ENCODE data around the gene CABLES1.
"Not testable (repeated sequence)": the region's sequence is repeated elsewhere in the genome, so short reads cannot be mapped to it uniquely, and the experiment has no call there.

The CABLES1 gene

GRCh38 chr18:23141104-23141999 is 6.1 kb downstream of the CABLES1 start:
- in situ Hi-C loops (cut with HindIII; ENCODE audit: low sequenced_read_pairs), result no loop called here

GRCh38 chr18:23142251-23142929 is 7.1 kb downstream of the CABLES1 start:
- in situ Hi-C loops (cut with HindIII; ENCODE audit: low sequenced_read_pairs), result no loop called here

DNA sequence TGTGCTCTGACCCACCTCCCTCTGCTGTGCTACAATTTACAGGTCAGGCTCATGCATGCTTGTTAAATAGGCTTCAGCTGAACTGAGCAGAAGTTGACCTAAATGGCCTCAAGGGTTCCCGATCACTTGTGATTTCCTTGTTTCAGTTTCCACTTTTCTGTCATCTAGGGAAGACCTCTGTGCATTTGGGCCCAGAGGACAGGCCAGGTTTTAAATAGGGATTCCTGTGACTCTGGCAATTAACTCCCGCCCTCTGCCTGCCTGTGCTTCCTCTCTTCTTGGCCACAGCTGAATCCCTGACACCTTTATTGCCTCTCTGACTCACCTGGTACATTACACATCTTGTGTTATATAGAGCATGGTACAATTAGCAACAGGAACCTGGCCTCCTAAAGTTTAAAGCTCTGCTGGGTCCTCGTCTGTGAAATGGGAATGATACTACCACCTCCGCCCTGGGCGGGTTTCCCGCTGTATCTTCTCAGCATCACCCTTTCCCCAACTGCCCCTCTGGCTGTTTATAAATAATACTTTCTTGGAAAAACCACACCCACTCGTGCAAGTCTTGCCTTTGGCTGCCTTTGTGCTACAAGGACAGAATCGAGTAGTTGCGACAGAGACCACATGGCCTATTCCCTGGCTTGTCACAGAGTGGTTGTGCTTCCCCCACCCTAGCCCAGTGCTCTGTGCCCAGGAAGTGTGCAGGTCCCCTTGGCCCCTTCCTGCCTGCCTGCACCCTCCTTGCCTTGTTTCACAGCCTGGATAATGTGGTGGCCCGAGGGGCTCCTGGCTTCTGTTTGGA is 7.9 kb downstream of the CABLES1 start:
- in situ Hi-C loops (cut with HindIII; ENCODE audit: low sequenced_read_pairs), result no loop called here

DNA sequence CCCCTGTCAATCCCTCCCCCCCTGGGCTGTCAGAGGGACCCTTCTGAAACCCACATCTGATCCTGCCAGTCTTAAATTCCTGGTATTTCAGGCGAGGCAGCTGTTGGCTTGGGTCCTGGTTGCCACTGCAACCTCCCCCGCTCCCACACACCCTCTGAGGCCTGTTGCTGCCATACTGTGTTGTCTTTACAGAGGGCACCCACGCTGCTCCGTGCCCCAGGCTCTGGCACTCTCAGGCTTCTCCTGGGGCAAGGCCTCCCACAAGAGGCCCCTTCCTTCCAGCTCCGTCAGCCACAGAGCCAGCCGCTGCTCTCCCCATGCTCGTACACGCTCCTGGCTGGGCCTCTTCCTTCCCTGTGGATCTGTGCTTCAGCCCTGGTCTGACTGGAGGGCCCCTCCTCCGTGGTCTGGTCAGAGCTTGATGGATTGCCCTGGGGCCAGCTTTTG is 8.6 kb downstream of the CABLES1 start:
- in situ Hi-C loops (cut with HindIII; ENCODE audit: low sequenced_read_pairs), result no loop called here

DNA sequence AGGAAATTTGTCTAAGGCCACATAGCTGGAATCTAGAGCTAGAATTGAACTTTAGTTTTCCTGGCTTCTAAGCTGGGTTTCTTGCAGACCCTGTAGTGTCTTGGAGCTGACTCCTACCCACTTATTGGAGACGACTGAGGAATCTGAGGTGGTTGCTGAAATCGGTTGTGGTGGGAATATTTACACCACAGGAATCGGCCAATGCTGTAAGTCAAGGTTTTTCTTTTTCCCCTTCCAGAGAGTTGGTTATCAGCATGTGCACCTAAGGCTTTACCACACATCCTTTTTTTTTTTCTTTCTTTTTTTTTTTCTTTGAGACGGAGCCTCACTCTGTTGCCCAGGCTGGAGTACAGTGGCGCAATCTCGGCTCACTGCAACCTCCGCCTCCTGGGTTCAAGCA is 9.4 kb downstream of the CABLES1 start:
- in situ Hi-C loops (cut with HindIII; ENCODE audit: low sequenced_read_pairs), result no loop called here

GRCh38 chr18:23145621-23146020 is 10.3 kb downstream of the CABLES1 start:
- in situ Hi-C loops (cut with HindIII; ENCODE audit: low sequenced_read_pairs), result no loop called here

DNA sequence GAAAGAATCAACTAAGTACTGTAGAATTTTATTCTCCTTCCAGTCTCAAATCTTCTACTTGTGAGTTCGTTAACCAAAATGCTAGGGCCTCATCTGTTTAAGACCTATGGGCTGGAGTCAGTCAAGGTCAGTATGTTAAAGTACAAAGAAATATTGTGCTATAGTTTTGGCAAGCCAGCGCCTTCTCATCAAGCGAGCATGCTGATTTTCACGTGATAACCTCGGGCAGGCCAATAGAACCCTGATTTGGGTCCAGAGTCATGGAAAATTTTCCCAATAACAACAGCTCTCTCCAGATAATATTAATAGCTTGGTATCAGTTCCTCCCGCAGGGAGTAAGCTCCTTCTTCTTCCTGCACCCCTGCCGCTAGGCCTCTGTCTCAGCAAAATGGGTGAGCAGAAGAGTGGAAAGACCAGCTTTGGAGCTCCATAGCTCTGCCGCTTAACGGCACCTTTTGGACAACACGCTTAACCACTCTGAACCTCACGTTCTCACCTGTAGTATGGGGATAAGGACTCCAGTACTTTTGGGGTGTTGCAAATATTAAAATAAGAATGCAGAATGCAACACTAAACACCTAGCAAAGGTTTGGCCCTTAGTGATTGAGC is 11.7 kb downstream of the CABLES1 start:
- in situ Hi-C loops (cut with HindIII; ENCODE audit: low sequenced_read_pairs), result no loop called here

DNA sequence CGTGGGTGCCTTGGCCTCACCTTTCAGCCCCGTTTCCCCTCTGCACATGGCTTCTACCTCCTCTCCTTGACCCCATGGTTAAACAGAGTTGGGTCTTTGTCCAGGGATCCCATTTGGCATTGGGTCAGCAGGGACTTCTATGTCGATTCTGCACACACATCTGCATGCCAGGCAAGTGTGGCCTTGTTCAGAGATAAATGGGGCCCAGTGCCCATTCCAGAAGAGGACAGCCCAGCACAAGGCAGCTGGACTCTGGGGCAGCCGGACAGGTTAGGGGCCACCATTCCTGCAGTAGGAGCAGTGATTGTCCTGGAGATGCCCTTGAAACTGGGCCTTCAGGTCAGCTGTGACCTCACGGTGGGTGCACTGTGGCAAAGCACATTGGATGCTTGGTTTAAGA is 13.1 kb downstream of the CABLES1 start:
- in situ Hi-C loops (cut with HindIII; ENCODE audit: low sequenced_read_pairs), result no loop called here

- in situ Hi-C loops (cut with HindIII; ENCODE audit: low sequenced_read_pairs), result no loop called here
Observed at GRCh38 chr18:23149570-23149969, 14.3 kb downstream of the CABLES1 start.

DNA sequence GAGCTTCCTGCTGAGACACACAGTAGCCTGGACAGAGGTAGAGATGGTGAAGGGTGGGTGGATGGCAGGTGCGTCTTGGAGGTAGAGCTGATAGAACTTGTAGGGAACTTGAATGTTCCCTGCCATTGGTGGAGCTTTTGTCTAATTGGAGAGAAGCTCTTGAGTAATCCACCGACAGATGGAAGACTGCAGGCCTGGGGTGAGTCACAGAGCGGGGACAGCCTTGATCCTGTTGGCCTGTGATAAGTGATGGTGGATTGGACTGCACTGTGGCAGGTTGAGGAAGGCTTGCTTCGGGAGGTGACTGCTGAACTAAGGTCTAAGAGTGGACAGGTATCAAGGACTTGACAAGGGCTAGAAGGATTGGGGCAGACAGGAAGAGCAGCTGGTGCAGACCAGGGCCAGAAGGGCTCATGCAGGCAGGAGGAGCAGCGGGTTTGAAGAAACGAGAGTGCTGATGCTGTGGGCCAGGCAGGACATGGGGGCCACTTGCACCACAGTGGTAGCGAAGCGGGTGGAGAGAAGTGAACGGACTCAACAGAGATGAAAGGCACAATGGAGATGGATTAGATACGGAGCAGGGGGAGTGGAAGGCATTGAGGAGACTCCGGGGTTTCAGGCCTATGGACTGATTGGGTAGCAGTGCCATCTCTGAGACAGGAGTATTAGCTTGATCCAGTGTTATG is 16.3 kb downstream of the CABLES1 start:
- in situ Hi-C loops (cut with HindIII; ENCODE audit: low sequenced_read_pairs), result no loop called here

GRCh38 chr18:23154030-23154429 is 18.7 kb downstream of the CABLES1 start:
- in situ Hi-C loops (cut with HindIII; ENCODE audit: low sequenced_read_pairs), result no loop called here

DNA sequence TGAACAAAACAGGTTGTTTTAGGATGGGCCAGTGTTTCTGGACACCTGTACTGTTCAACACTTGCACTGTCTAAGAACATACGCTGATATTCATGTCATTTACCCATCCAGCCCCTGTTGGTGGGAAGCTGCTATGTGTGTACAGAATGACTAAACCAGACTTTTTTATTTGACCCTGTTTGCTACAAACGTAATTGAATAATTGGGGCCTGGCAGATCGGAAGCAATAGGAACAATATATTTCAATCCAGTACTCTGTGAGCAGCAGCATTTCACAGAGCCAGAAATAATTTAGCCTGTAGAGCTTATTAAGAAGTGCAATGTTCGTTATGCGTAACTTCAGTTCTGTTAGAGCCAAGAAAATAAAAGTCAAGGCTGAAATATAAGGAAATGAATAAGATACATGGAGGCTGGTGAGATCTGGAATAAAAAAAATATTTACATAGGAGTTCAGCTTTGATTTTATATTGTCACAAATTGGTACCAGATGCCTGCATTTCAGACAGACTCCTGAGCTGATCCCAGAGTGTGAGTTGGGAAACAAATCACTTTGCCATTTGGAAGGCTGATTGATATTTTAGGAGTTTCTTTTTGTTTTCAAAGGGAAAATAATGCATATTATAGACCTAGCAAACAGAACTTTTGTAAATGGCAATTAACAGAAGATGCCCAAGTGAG is 19.7 kb downstream of the CABLES1 start:
- in situ Hi-C loops (cut with HindIII; ENCODE audit: low sequenced_read_pairs), result no loop called here

DNA sequence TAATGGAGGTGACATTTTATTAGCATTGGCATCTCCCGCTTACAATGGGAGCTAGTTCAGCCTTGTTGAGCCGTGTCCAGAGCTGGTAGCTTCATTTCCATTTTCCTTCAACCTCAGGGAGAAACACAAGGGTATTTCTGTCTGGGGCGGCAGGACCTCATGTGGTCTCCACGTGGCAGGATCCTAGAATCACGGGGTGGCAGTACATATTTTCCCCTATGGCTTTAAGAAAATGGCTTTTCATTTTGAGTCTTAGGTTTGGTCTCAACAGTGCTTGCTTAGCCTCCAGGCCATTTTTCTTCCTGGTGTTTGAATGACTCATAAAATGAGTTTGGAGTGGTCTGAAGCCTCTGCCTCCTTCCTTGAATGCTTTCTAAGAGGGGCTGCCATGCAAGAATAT is 20.3 kb downstream of the CABLES1 start:
- in situ Hi-C loops (cut with HindIII; ENCODE audit: low sequenced_read_pairs), result no loop called here

GRCh38 chr18:23156134-23156533 is 20.8 kb downstream of the CABLES1 start:
- in situ Hi-C loops (cut with HindIII; ENCODE audit: low sequenced_read_pairs), result no loop called here

GRCh38 chr18:23158058-23158457 is 22.8 kb downstream of the CABLES1 start:
- in situ Hi-C loops (cut with HindIII; ENCODE audit: low sequenced_read_pairs), result no loop called here

- in situ Hi-C loops (cut with HindIII; ENCODE audit: low sequenced_read_pairs), result not testable (repeated sequence)
Observed at GRCh38 chr18:23158884-23159283, 23.6 kb downstream of the CABLES1 start.

DNA sequence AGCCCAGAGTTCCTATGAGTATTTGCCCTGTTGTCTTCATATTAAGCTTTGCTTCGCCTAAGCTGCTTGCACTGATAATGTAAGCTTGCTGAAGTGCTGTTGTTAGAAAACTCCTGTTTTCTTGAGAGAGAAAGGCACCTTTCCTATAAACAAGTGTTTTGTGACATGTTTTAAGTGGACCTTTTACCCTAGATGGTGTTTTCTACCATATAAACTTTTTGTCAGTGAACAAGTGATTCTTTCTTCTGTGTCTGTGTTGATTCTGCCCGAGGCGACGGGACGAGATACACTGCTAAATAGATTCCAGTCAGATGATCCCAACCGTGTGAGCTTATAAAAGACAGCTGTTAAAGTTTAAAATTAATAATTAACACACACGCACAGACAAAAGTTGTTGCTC is 24.1 kb downstream of the CABLES1 start:
- in situ Hi-C loops (cut with HindIII; ENCODE audit: low sequenced_read_pairs), result no loop called here

GRCh38 chr18:23162473-23162872 is 27.2 kb downstream of the CABLES1 start:
- in situ Hi-C loops (cut with HindIII; ENCODE audit: low sequenced_read_pairs), result no loop called here

DNA sequence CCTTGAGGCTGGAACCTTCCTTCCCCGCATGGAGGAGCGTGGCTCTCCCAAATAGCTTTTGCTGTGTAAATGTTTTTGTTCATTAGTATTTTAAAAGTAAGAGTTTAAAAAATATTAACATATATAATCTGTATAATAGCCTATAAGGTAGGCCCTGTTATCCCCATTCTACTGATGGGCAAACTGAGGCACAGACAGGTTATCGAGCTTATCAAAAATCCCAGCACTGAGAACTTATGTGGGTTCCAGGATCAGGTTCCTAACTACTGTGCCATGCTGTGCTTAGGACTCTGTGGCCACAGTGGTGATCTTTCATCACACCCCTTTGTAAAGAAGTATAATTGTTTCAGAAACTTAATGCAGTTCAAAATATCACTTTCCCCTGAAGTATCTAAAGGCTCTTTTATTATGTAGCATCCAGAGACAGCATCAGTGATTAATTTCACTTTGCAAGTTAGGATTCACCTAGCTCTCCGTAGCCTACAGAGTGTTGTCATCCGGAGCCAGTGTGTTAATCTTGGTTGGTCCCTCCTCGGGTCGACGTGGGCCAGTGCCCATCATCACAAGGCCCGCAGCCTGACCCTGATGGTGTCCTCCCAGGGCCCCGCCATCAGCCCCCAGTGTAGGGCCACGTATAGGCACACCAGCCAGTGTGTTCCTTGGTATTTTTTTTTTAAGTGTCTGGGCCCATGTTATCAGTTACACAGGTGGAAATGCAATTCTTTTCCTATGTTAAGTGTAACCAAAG is 28.7 kb downstream of the CABLES1 start:
- in situ Hi-C loops (cut with HindIII; ENCODE audit: low sequenced_read_pairs), result no loop called here
